ENCODE measurements around the gene NPR2. TPM values are rescaled to one million over a fixed set of nuclear protein-coding genes. Genes with fewer than 3 reads are reported as not detected.

The NPR2 gene
- total and polyA plus RNA-seq, 2 donors (not counting 3 experiments of a cell fraction or from before 2014, with no cell fraction given): 16.4 to 25.6 TPM

DNA sequence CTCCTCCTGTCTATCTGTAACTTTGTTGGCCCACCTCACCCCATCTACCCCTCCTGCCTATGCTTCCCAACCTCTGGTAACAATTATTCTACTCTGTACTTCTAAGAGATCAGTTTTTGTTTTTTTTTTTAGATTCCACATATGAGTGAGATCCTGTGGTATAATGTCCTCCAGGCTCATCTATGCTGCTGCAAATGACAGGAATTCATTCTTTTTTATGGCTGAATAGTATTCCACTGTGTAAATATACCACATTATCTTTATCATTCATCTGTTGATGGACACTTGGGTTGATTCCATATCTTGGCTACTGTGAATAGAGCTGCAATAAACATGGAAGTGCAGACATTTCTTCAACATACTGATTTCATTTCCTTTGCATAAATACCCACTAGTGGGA lies 8.0 kb upstream of the NPR2 start:
- TF ChIP-seq, protein P1, sequence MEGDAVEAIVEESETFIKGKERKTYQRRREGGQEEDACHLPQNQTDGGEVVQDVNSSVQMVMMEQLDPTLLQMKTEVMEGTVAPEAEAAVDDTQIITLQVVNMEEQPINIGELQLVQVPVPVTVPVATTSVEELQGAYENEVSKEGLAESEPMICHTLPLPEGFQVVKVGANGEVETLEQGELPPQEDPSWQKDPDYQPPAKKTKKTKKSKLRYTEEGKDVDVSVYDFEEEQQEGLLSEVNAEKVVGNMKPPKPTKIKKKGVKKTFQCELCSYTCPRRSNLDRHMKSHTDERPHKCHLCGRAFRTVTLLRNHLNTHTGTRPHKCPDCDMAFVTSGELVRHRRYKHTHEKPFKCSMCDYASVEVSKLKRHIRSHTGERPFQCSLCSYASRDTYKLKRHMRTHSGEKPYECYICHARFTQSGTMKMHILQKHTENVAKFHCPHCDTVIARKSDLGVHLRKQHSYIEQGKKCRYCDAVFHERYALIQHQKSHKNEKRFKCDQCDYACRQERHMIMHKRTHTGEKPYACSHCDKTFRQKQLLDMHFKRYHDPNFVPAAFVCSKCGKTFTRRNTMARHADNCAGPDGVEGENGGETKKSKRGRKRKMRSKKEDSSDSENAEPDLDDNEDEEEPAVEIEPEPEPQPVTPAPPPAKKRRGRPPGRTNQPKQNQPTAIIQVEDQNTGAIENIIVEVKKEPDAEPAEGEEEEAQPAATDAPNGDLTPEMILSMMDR (IDR thresholded peaks at IDR 0.05; ENCODE audit: extremely low read depth in 1 of 2, insufficient read depth in 1 of 2, low read depth in 1 of 2, low read length in 2 of 2): no peak
- TF ChIP-seq MYC (IDR thresholded peaks at IDR 0.05; ENCODE audit: low read depth, low read length) (no peak), GATA2 (IDR thresholded peaks at IDR 0.05; ENCODE audit: insufficient read depth, insufficient read length, low read depth, low read length) (no peak), FOS (IDR thresholded peaks at IDR 0.05; ENCODE audit: borderline replicate concordance, insufficient read depth, low read length) (no peak), JUN (IDR thresholded peaks at IDR 0.05; ENCODE audit: borderline replicate concordance, insufficient read depth, insufficient read length, low read depth) (no peak), POLR2A (IDR thresholded peaks at IDR 0.05; ENCODE audit: low read depth, low read length) (no peak), POLR2AphosphoS5 (IDR thresholded peaks at IDR 0.05; ENCODE audit: insufficient read depth, low read depth, low read length) (no peak), EZH2 (IDR thresholded peaks at IDR 0.05; ENCODE audit: borderline replicate concordance, low read depth, low read length, severe bottlenecking) (no peak)
- TF ChIP-seq, protein P2, sequence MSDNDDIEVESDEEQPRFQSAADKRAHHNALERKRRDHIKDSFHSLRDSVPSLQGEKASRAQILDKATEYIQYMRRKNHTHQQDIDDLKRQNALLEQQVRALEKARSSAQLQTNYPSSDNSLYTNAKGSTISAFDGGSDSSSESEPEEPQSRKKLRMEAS (IDR thresholded peaks at IDR 0.05; ENCODE audit: insufficient read depth, insufficient read length): no peak
- no peak overlapping the region for H3K9ac ChIP-seq (replicated peaks; ENCODE audit: extremely low read depth, insufficient read depth, low read length)
- H3K27ac ChIP-seq (ENCODE audit: insufficient read depth, low read depth, low read length): no peak overlapping the region
- no peak overlapping the region for H3K4me3 ChIP-seq (replicated peaks in 1 of 3; ENCODE audit: insufficient read depth in 1 of 3, low read depth in 1 of 3, low read length in 3 of 3)
- no peak overlapping the region for H3K4me2 ChIP-seq (ENCODE audit: insufficient read depth, low read length)
- H3K4me1 ChIP-seq (ENCODE audit: control insufficient read depth, extremely low read depth, insufficient read depth, low read length): peaks cover 2% of the 10 kb centered on the region
- intact Hi-C loops (cut with micrococcal nuclease) (no loop called here), dilution Hi-C loops (cut with MboI; ENCODE audit: extremely low pct_ligation_motif_present, low sequenced_read_pairs) (no loop called here)
- no peaks in the 10 kb centered on the region for H3K27me3 ChIP-seq (ENCODE audit: control insufficient read depth in 2 of 2, insufficient read depth in 2 of 2, low read length in 2 of 2)
- CTCF ChIA-PET: interaction anchor here (0.8 to 3.5 kb wide), 7 partner anchors 11 to 99 kb away, joined by 3 to 11 read pairs (median 4); no protein-coding TSS in a partner anchor
- H3K9me3 ChIP-seq (replicated peaks; ENCODE audit: control insufficient read depth, insufficient read depth, low read length): no peaks in the 10 kb centered on the region
- H3K36me3 ChIP-seq (ENCODE audit: control insufficient read depth in 2 of 2, extremely low read depth in 1 of 2, insufficient read depth in 2 of 2, low read length in 2 of 2): no peaks in the 10 kb centered on the region
- FAIRE-seq: no peak
- POLR2A ChIA-PET: no interaction called here
- no peak for DNase-seq (ENCODE audit: low read depth, low spot score)
- no peaks in the 10 kb centered on the region for H3K79me2 ChIP-seq (ENCODE audit: control insufficient read depth, insufficient read depth, low read length)
- H2AFZ ChIP-seq (ENCODE audit: low read depth, low read length): no peak overlapping the region
- no TSS peak for BruUV-seq (replicated peaks)
- H4K20me1 ChIP-seq (replicated peaks; ENCODE audit: control insufficient read depth, extremely low read depth, insufficient read depth, low read length): no peaks in the 10 kb centered on the region
- H3K9me1 ChIP-seq (replicated peaks; ENCODE audit: control insufficient read depth, extremely low read depth, insufficient read depth, low read length): no peaks in the 10 kb centered on the region
